Dermis blood vessel endothelial cell (primary cell): ENCODE measurements around the gene KANK2. TPM values are rescaled to one million over a fixed set of nuclear protein-coding genes. Genes with fewer than 3 reads are reported as not detected.
"Not testable (repeated sequence)": the region's sequence is repeated elsewhere in the genome, so short reads cannot be mapped to it uniquely, and the experiment has no call there.

Experiments used
- DNase-seq: peaks from one replicate; pipeline ENCODE4 v3.0.0; 2010
- total RNA-seq: library from RNA; depleted of rRNA; stranded (reverse); fragments of >200 nt; gene quantifications from 2 replicates; pipeline ENCODE4 v1.2.3, GENCODE V29; 2014

The KANK2 gene
- total RNA-seq, 1 donor from 2014 or later = 102 TPM

GRCh38 chr19:11196406-11197287 lies 698 bp downstream of the KANK2 start:
- peak; percentile 59 for DNase-seq

GRCh38 chr19:11195681-11196080 lies 1.7 kb downstream of the KANK2 start:
- DNase-seq = no peak

- no peak for DNase-seq
Observed at GRCh38 chr19:11194656-11195558, 2.4 kb downstream of the KANK2 start.

DNA sequence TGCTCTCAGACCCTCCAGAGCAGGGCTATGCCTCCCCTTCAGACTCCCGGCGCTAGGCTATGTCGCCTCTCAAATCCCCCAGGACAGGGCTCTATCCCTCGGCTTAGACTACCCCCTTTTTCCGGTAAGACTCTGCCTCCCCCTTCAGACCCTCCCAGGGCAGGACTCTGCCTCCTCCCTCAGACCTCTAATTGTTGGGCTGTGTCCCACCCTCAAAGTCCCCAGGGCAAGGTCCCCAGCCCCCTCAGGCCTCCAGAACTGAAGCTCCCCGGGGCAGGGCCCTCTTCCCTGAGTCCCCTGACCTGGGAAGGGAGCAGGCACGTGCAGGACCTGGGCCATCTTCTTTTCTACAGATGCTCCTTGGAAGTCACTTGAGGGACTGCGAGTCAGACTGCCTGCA lies 3.2 kb downstream of the KANK2 start:
- DNase-seq = no peak

DNA sequence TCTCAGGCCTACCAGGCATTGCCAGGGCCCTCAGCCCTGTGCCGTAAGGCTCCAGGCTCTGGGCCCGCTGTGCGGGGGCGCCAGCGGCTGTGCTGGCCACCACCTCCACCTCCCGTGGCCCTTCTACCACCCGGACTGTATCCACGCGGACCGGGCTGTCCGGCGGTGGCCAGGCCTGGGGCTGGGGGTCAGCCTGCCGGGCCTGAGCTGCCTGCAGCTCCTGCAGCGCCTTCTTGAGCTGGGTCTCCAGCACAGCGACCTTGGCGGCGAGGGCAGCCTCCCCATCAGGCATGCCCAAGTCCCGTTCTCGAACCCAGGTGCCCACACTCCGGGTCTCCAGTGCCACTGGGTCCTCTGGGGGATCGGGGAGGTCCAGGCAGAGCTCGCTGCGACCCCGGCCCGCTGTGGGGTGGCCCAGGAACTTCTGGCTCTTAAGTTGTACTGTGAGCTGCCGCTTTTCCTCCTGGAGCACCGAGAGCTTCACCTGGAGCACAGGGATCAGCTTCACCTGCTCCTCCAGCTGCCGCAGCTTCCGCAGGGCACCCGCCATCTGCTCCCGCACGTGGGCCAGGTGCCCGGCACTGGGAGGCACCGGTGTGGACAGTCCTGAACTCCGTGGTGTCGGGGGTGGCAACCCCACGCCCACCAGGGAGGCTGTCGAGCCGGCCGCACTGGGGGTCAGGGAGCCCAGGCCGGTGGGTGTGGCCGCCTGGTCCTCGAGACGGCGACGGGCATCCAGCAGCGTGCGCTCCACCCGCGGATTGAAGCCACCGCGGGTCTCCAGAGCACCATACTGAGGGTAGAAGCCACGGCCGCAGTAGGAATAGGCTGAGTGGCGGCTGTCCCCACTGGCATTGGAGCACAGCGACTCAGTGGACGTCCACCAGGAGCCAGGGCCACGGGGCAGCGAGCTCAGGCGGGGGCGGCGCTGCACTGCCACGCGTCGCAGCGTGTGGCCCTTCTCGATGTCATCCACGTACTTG lies 4.1 kb downstream of the KANK2 start:
- no peak for DNase-seq

DNA sequence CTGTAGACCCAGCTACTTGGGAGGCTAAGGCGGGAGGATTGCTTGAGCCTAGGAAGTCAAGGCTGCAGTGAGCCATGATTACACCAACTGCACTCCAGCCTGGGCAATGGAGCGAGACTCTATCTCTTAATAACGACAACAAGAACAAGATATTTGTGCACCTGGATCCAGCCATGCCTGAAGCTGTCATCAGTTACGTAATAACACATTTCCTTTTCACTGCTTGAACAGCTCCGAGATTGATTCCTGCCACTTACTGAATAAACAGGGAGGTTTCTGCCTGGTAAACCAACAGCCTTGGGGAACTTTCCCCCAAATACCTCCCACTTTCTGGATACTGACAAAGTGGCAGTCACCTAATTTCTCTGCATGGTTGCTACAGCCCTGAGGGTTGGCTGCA lies 5.4 kb downstream of the KANK2 start:
- no peak for DNase-seq

DNA sequence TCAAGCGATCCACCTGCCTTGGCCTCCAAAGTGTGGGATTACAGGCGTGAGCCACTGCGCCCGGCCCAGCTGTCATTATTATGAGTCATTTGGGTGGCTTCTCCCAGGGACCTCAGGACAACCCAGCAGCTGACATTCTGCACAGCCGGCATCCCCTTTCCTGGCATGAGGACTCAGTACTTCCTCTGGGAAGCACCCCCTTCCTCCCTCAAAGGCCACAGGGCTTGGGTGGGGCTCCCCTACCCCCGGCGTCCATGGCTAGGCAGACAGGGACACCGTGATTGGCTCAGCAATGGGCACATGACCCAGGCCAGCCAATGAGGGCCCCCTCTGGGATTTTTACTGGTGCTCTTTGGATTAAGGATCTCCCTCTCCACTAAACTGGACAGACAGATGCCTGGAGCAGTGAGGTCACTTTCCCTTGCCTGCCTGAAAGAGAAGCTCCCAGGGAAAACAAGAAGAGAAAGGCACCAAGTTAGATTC lies 6.0 kb downstream of the KANK2 start:
- DNase-seq = peak; percentile 77

- DNase-seq = no peak
Observed at GRCh38 chr19:11190501-11190900, 6.8 kb downstream of the KANK2 start.

DNA sequence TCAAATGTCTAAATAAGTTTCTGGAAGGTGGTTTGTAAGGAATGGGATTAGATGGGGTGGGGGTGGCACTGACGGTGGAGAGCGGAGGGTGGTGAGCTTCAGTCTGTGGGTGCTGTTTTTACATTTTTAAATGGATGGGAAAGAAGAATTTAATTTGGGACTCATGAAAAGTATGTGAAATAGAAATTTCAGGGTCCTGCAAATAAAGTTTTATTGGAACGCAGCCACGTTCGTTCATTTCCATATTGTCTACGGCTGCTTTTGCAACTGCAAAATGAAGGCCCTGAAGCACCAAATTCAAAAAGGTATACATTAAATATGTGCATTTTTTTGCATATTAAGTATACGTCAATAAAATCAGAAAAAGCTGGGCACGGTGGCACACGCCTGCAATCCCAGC lies 9.9 kb downstream of the KANK2 start:
- DNase-seq = no peak

GRCh38 chr19:11182994-11183393 lies 14.4 kb downstream of the KANK2 start:
- DNase-seq = no peak

DNA sequence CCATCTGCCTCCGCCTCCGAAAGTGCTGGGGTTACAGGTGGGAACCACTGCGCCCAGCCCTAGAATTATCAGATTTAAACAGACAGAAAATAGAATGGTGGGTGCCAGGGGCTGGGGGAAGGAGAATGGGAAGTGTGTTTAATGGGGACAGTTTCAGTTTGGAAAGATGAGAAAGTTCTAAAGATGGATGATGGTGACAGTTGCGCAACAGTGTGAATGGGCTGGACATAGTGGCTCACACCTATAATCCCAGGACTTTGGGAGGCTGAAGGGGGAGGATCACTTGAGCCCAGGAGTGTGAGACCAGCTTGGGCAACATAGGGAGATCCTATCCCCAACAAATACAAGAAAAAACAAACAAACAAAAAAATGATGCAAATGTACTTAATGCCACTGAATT lies 15.9 kb downstream of the KANK2 start:
- DNase-seq = no peak

- DNase-seq = not testable (repeated sequence)
Observed at GRCh38 chr19:11180975-11181374, 16.4 kb downstream of the KANK2 start.

DNA sequence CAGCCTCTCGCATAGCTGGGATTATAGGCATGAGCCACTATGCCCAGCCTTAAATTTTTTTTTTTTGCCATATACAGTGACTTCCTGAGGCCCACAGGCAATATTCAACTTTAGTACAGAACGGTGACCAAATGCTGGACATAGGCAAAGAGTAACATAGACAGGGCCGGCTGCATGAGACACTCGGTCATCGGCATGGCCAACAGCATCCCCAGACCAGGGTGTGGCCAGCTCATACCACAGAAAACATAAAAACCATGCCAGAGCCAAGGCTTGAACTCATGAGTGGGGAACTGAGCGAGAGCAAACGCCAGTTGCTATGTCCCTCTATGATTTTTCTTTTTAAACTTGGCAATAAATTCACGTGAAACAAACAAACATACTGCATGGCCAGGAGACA lies 17.0 kb downstream of the KANK2 start:
- DNase-seq = no peak

- DNase-seq = peak; percentile 50
Observed at GRCh38 chr19:11179716-11180297, 17.5 kb downstream of the KANK2 start.

DNA sequence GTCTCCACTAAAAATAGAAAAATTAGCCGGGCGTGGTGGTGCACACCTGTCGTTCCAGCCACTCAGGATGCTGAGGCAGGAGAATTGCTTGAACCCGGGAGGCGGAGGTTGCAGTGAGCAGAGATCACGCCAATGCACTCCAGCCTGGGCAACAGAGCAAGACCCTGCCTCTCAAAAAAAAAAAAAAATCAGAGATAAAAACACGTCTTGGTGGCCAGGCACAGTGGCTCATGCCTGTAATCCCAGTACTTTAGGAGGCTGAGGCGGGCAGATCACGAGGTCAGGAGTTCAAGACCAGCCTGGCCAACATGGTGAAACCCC lies 18.2 kb downstream of the KANK2 start:
- not testable (repeated sequence) for DNase-seq

GRCh38 chr19:11177592-11177991 lies 19.8 kb downstream of the KANK2 start:
- no peak for DNase-seq

DNA sequence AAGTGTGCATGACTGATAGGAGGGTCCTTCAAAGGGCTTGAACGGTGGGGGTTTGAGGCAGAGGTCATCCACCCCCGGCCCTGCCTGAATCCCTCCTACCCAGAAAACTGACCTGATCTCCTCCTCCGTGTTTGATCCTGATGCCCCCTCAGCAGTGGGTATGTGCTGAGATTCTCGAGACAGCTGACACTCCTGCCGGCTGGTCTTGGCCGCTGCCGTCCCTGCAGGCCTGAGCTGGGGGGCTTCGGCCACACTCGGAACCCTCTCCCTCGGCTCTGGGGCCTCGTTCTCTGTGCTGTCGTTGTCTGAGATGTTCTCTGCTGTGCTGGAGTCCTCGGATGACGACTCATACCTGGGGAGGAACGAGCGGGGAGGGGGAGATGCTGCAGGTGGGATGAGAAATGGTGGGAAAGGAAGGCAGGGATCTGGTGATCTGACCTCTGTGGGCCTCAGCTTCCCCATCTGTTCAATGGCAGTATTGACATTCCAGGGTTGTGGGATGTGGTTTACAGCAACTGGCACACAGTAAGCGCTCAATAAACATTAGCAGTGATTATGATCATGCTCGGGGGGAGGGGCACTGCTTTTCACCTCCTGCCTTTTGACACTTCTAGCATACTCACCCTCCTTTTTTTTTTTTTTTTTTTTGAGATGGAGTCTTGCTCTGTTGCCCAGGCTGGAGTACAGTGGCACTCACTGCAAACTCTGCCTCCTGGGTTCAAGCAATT lies 20.7 kb downstream of the KANK2 start:
- no peak for DNase-seq

DNA sequence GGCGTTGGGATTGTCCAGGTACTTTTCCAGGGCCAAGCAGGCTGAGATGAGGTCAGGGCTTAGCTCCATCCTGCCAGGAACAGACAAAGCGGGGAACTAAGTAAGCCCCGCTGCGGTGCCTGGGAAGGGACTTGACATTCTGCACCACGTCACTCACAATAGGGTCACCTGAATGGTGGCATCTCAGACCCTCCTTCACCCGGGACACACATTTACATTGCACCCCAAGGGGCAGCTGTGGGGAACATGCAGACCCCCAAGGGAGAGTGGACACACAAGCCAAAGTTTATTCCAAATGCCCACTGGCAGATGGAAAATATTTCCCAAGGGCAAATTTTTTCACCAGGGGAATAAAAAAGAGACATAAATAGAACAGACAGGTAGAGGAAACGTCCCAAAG lies 21.4 kb downstream of the KANK2 start:
- DNase-seq = no peak

GRCh38 chr19:11174336-11174735 lies 23.0 kb downstream of the KANK2 start:
- no peak for DNase-seq

DNA sequence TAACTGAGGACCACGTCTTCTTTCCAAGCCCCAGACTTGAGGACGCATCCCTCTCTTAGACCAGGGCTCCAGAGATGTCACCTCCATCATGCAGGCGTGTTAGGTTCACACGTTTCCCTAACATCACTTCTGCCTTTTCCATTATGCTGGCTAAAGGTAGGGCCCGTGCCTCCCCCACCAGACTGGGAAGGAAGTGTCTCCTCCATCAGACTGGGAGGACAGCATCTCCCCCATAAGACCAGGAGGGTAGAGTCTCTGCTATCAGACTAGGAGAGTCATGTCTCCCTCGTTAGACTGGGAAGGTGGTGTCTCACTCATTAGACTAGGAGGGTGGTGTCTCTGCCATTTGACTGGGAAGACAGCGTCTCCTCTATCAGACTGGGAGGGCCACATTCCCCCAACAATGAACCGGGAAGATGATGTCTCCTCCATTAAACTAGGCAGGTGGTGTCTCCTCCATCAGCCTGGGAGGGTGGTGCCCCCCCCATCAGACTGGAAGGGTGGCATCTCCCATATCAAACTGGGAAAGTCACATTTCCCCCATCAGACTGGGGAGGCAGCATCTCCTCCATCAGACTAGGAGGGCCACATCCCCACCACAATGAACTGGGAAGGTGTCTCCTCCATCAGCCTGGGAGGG lies 23.7 kb downstream of the KANK2 start:
- no peak for DNase-seq

DNA sequence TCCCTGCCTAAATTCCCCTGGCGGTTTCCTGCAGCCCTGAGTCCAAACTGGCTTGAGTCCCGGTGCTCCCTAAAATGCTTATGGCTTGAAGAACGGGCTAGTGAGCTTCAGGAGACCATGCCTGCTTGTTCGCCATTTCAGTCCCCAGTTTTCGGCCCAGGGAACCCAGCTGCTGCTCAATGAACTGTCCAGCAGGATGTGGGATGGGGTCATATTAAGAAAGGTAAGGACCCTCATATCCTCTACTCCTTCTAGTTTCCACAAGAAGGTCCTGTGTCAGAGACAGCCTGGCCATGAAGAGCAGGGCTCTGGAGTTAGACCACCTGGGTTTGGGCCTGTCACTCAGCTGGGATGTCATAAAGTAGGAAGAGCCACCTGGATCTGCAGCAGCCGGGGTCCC lies 24.8 kb downstream of the KANK2 start:
- DNase-seq = no peak
